Activated CD4-positive, CD25-positive, alpha-beta regulatory T cell (primary cell): ENCODE data around the gene OR10H2.
"Not testable (repeated sequence)": the region's sequence is repeated elsewhere in the genome, so short reads cannot be mapped to it uniquely, and the experiment has no call there.

ENCODE experiments used
- DNase-seq, 4 experiments: peaks; one replicate each; lab custom pipeline; 2025; lab: John Stamatoyannopoulos, UW

Gene OR10H2

GRCh38 chr19:15769586-15769985 is 41.8 kb downstream of the OR10H2 start:
- no peak for DNase-seq

GRCh38 chr19:15774159-15774558 is 46.3 kb downstream of the OR10H2 start:
- DNase-seq = not testable (repeated sequence)

GRCh38 chr19:15775249-15775648 is 47.4 kb downstream of the OR10H2 start:
- DNase-seq = no peak

- DNase-seq = no peak
Observed at GRCh38 chr19:15776264-15776663, 48.4 kb downstream of the OR10H2 start.

GRCh38 chr19:15776991-15777970 is 49.5 kb downstream of the OR10H2 start:
- no peak for DNase-seq
